Vagina (tissue), 2 donors: ENCODE measurements around the gene GPC4. TPM values are rescaled to one million over a fixed set of nuclear protein-coding genes. Genes with fewer than 3 reads are reported as not detected.

Source experiments
- DNase-seq, 2 donors: peaks; one replicate each; pipeline ENCODE4 v3.0.0-alpha.2; 2017; ENCODE audit errors: extremely low spot score in 2 of 2
- H3K27ac ChIP-seq: fragments of 200-600 bp; sonication (generic); one replicate; pipeline ENCODE4 v1.5.1; 2019
- H3K27me3 ChIP-seq: fragments of 200-600 bp; sonication (generic); one replicate; pipeline ENCODE4 v1.5.1; 2019
- H3K36me3 ChIP-seq, 2 donors: fragments of 200-600 bp; sonication (generic); one replicate each; pipeline ENCODE4 v1.5.1; 2017 to 2019
- H3K4me1 ChIP-seq: fragments of 200-600 bp; sonication (generic); one replicate; pipeline ENCODE4 v1.5.1; 2019
- H3K4me3 ChIP-seq, 2 donors: fragments of 200-600 bp; sonication (generic); 1 replicate in 1 of 2; 2 replicates in 1 of 2; pipeline ENCODE4 v1.5.1; 2016 to 2019
- H3K9me3 ChIP-seq: fragments of 200-600 bp; sonication (generic); one replicate; pipeline ENCODE4 v1.5.1; 2019
- POLR2A ChIP-seq, 2 donors: fragments of 450-650 bp; IDR thresholded peaks; one replicate each; pipeline ENCODE4 v1.6.1; 2017; ENCODE audit warnings: antibody characterized with exemption in 2 of 2, mild to moderate bottlenecking in 2 of 2, moderate library complexity in 2 of 2
- POLR2AphosphoS5 ChIP-seq, 2 donors: sonication (generic); formaldehyde crosslinking; IDR thresholded peaks; one replicate each; pipeline ENCODE4 v1.9.0; 2017; ENCODE audit warnings: antibody characterized with exemption in 2 of 2, mild to moderate bottlenecking in 2 of 2, low read depth in 1 of 2; ENCODE audit not compliant: insufficient read depth in 1 of 2
- intact Hi-C: fragments of 100-400 bp; cut with DNase I; formaldehyde crosslinking; loops from one replicate; pipeline ENCODE4 v1.15.1; 2023
- total RNA-seq: library from RNA; depleted of rRNA; stranded (reverse); fragments of >200 nt; gene quantifications from one replicate; pipeline ENCODE4 v1.2.3, GENCODE V29; 2016
- TF ChIP-seq, protein P1 (sequence below), 3 experiments: fragments of 450-650 bp in 2 of 3; fragments of 200-600 bp in 1 of 3; sonication (generic) in 1 of 3; IDR thresholded peaks; one replicate each; pipeline ENCODE4 v1.5.1; 2017 to 2019; ENCODE audit warnings: antibody characterized with exemption in 3 of 3, mild to moderate bottlenecking in 2 of 3, moderate library complexity in 2 of 3

Gene GPC4
- total RNA-seq, 1 donor from 2014 or later, result 7.6 TPM

DNA sequence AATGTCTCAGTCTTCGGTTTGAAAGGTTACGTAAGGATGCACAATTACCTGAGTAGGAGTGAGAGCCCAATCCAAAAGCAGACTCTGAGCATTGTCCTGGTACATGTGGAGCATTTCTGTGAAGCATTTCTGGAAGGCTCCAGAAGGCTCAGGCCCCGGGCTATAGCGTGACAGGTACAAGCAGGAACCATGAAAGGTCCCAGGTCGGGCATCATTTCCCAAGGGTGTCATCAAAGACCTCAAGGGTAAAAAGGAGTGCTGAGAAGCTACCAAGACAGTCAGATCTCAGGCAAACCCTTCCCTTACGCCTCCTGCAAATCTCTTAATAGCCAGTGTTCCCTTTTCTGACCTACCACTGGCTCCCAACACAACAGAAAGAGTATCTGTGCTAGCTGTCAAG, 30.8 kb downstream of the GPC4 start:
- Histone ChIP-seq H3K4me3 (no peak overlapping the region), H3K4me1 (no peaks in the 10 kb centered on the region), H3K36me3 (no peaks in the 10 kb centered on the region), H3K27ac (no peak overlapping the region), H3K27me3 (no peaks in the 10 kb centered on the region), H3K9me3 (no peaks in the 10 kb centered on the region)
- TF ChIP-seq, protein P1, sequence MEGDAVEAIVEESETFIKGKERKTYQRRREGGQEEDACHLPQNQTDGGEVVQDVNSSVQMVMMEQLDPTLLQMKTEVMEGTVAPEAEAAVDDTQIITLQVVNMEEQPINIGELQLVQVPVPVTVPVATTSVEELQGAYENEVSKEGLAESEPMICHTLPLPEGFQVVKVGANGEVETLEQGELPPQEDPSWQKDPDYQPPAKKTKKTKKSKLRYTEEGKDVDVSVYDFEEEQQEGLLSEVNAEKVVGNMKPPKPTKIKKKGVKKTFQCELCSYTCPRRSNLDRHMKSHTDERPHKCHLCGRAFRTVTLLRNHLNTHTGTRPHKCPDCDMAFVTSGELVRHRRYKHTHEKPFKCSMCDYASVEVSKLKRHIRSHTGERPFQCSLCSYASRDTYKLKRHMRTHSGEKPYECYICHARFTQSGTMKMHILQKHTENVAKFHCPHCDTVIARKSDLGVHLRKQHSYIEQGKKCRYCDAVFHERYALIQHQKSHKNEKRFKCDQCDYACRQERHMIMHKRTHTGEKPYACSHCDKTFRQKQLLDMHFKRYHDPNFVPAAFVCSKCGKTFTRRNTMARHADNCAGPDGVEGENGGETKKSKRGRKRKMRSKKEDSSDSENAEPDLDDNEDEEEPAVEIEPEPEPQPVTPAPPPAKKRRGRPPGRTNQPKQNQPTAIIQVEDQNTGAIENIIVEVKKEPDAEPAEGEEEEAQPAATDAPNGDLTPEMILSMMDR (IDR thresholded peaks at IDR 0.05), result no peak
- TF ChIP-seq POLR2AphosphoS5 (IDR thresholded peaks at IDR 0.05; ENCODE audit: insufficient read depth in 1 of 2, low read depth in 1 of 2) (no peak), POLR2A (IDR thresholded peaks at IDR 0.05) (no peak)
- DNase-seq, result no peak
- intact Hi-C loops, result no loop called here

DNA sequence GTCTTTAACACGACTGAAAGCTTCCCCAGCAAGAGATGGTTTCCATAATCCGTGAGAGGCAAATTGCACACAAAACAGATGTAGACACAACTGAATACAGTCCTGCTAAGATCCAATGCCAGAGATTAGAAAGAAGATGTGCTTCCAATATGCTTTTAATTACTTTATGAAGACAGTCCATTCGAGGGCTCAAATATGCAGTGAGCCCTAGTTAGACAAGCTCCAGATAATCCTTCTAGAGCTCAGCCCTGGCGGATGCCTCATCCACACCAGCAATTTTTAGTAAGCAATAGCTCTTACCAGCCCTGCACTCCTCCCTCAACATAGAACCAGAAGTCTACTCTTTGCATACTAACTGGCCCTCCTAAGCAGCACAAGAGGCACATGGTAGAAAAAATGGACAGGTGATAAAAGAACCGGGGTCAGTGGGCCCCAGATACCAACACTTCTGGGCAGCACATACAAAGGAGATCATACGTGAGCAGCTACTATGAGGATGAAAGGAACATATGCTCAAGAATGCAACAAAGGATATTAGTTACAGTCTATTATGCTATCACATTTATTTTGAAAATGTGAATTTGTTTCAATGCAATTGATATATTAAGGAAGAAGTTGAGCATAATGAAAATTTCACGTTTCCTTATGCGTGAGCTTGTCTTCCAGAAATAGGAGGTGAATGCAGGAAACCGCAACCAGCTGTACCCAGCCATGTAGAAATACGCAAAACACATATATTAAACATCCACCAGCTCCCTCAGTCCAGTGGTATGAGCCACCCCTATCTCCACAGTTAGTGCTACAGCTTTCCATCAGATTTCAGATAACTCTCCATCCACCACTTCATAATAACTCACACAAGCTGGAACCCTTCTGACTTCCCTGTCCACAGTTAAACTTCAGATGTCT, 34.3 kb downstream of the GPC4 start:
- no peak overlapping the region for H3K27ac ChIP-seq
- no peaks in the 10 kb centered on the region for H3K9me3 ChIP-seq
- no peaks in the 10 kb centered on the region for H3K36me3 ChIP-seq
- intact Hi-C loops, result no loop called here
- no peak for DNase-seq
- H3K4me3 ChIP-seq, result no peak overlapping the region
- H3K4me1 ChIP-seq, result no peaks in the 10 kb centered on the region
- H3K27me3 ChIP-seq, result no peaks in the 10 kb centered on the region
- TF ChIP-seq POLR2A (IDR thresholded peaks at IDR 0.05), result no peak
- TF ChIP-seq, protein P1 (IDR thresholded peaks at IDR 0.05), result no peak
- TF ChIP-seq POLR2AphosphoS5 (IDR thresholded peaks at IDR 0.05; ENCODE audit: insufficient read depth in 1 of 2, low read depth in 1 of 2), result no peak

DNA sequence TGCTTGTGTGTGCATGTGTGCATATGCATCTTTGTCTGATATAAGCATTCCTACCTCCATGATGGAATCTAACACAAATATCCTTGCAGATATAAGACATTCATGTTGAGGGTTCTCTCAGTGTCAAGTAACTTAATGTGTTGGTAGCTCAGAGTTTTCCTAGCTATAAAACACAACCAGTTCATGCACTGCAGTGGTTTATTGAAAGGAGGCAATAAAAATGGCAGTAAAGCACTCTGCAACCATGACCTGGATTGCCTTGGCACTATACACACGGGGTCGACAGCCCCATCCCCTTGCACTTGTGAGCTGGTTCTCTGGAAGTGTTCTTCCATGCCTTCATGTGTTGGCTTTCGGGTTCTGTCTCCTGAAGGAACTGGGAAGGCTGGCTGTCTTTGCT, 38.9 kb downstream of the GPC4 start:
- Histone ChIP-seq H3K4me3 (no peak overlapping the region), H3K9me3 (no peaks in the 10 kb centered on the region), H3K36me3 (no peaks in the 10 kb centered on the region), H3K27ac (no peak overlapping the region), H3K27me3 (no peaks in the 10 kb centered on the region), H3K4me1 (no peaks in the 10 kb centered on the region)
- no peak for DNase-seq
- TF ChIP-seq, protein P1 (IDR thresholded peaks at IDR 0.05), result no peak
- TF ChIP-seq POLR2AphosphoS5 (IDR thresholded peaks at IDR 0.05; ENCODE audit: insufficient read depth in 1 of 2, low read depth in 1 of 2), result no peak
- no peak for TF ChIP-seq POLR2A (IDR thresholded peaks at IDR 0.05)
- intact Hi-C loops, result no loop called here

DNA sequence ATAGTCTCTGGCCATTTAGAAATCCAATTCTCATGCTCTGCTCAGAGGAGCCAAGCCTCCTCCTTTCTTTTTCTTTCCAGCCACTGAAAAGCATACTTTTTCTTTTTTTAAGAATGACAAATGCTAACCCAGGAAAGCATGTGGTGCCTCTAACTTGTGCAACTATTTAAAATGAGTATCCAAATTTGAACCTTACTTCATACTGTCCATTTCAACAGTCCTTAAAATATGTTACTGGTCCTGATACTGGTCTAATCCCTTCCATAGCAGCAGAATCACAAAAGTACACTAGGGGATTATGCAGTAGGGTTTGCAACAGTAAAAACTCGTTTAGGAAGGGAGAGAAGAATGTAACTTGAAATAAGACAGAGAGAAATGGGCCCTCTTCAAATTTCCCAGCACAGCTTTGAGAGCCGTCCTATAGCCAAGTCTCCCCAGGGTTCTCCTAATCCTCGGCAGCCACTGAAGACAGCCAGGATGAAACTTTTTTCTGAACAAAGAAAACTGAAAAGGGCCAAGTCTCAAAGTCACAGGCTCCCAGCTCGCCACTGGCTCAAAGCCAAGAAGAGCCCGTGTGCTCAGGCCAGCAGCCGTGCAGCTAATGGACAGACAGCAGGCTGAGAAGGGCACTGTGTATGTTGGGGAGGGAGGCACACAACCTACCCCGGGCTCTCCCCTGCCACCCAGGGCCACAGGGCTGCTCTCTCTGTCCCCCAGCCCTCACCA, 39.5 kb downstream of the GPC4 start:
- H3K36me3 ChIP-seq, result no peaks in the 10 kb centered on the region
- TF ChIP-seq, protein P1 (IDR thresholded peaks at IDR 0.05), result no peak
- no peak for TF ChIP-seq POLR2AphosphoS5 (IDR thresholded peaks at IDR 0.05; ENCODE audit: insufficient read depth in 1 of 2, low read depth in 1 of 2)
- no peak for TF ChIP-seq POLR2A (IDR thresholded peaks at IDR 0.05)
- no peaks in the 10 kb centered on the region for H3K4me1 ChIP-seq
- no peaks in the 10 kb centered on the region for H3K27me3 ChIP-seq
- no peak for DNase-seq
- intact Hi-C loops, result no loop called here
- no peak overlapping the region for H3K27ac ChIP-seq
- H3K9me3 ChIP-seq, result no peaks in the 10 kb centered on the region
- no peak overlapping the region for H3K4me3 ChIP-seq
